GM12872 (cell line): ENCODE measurements around the gene PHF24.

Experiments
- TF ChIP-seq, protein P1 (sequence below): IDR thresholded peaks from 3 replicates; pipeline ENCODE4 v1.5.1; 2011; ENCODE audit warnings: low read depth, mild to moderate bottlenecking, low read length, moderate library complexity; ENCODE audit not compliant: insufficient read depth

PHF24 gene

DNA sequence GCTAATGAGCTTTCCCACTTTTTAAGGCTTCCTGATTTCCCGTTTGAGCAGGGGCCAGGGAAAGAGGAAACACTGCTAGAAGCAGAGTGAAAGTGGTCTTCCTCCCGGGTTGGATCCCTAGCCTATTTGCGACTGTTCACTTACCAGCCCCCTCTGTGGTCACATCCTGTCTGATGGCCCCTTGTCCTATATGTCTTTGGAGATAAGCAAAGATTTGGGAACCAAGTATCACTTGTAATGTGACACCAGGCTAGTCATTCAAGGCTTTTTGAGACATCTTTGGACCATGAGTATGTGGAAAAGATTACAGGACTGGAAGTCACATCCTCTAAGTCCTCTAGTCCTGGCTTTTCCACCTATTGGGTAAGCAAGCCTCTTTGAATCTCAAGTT is 37.6 kb downstream of the PHF24 start:
- TF ChIP-seq, protein P1, sequence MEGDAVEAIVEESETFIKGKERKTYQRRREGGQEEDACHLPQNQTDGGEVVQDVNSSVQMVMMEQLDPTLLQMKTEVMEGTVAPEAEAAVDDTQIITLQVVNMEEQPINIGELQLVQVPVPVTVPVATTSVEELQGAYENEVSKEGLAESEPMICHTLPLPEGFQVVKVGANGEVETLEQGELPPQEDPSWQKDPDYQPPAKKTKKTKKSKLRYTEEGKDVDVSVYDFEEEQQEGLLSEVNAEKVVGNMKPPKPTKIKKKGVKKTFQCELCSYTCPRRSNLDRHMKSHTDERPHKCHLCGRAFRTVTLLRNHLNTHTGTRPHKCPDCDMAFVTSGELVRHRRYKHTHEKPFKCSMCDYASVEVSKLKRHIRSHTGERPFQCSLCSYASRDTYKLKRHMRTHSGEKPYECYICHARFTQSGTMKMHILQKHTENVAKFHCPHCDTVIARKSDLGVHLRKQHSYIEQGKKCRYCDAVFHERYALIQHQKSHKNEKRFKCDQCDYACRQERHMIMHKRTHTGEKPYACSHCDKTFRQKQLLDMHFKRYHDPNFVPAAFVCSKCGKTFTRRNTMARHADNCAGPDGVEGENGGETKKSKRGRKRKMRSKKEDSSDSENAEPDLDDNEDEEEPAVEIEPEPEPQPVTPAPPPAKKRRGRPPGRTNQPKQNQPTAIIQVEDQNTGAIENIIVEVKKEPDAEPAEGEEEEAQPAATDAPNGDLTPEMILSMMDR = no peak

DNA sequence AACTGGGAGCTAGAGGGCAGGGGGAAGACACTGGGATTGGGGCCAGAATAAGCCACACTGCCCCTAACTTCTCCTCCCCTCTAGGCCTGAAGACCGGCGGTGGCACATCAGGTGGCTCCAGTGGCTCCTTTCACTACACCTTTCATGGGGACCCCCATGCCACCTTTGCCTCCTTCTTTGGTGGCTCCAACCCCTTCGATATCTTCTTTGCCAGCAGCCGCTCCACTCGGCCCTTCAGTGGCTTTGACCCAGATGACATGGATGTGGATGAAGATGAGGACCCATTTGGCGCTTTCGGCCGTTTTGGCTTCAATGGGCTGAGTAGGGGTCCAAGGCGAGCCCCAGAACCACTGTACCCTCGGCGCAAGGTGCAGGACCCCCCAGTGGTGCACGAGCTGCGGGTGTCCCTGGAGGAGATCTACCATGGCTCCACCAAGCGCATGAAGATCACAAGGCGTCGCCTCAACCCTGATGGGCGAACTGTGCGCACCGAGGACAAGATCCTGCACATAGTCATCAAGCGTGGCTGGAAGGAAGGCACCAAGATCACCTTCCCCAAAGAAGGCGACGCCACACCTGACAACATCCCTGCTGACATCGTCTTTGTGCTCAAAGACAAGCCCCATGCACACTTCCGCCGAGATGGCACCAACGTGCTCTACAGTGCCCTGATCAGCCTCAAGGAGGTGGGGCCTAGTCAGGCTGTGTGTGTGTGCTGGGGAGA is 38.3 kb downstream of the PHF24 start:
- TF ChIP-seq, protein P1 = no peak

DNA sequence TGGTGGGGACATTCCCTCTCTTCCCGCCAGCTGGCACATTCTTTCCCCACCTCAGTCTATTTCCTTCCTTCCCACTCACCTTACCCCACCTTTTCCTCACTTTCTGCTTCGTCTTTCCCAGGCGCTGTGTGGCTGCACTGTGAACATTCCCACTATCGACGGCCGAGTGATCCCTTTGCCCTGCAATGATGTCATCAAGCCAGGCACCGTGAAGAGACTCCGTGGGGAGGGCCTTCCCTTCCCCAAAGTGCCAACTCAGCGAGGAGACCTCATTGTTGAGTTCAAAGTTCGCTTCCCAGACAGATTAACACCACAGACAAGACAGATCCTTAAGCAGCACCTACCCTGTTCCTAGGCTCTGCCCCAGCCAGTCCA is 38.8 kb downstream of the PHF24 start:
- TF ChIP-seq, protein P1 = no peak

DNA sequence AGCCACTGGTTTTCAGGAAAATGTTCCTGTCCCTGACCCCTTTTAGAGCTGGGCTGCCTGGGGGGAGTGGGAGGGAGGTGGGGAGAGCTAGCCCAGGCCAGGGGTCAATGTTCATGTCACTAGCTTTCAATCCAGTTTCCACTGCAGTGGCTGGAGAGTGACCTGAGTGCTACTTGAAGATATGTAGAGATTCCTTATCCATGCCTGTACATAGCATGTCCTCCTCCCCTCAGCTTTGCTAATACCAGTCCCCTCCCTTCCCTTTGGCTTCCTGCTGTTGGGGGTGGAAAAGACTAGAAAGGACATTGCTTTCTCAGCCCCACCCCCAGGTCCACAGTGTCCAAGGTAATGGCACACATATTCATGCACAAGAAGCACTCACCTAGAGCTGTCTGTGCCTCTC is 39.3 kb downstream of the PHF24 start:
- TF ChIP-seq, protein P1 = no peak

DNA sequence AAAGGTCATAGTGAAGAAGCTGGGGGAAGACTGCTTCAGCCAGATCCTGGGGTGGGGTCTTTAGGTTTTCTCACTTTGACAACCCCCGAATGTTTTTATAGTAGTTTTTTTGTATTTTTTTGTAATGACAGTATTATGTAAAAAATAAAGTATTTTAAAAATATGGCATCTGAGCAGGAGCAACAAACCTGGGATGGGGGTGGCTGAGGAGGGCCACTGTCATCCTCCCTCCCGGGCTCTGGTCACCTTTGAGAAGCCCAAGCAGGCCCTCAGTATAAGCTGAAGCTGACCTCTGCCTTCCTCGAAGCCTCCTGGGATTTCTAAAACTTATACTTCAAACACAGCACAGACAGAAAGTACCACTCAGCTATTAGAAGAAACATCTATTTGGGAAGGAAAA is 40.2 kb downstream of the PHF24 start:
- TF ChIP-seq, protein P1 = no peak

DNA sequence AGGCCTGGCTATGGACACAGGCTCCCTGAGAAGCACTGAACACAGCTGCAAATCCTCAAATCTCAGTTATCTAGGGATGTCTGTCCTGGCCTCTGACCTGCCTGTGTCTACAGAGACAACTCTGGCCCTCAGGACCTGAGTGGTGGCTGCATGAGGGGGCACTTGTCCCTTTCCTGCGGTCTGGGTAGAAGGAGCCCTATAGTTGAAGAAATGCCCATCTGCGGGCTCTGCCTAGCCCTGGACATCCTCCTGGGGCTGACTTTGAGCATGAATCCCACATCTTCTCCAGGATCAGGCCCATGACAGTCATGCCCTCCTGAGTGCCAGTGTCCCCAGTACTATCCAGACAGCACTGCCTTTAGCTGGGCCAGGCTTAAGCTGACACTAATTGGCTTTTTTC is 41.5 kb downstream of the PHF24 start:
- TF ChIP-seq, protein P1 = no peak

DNA sequence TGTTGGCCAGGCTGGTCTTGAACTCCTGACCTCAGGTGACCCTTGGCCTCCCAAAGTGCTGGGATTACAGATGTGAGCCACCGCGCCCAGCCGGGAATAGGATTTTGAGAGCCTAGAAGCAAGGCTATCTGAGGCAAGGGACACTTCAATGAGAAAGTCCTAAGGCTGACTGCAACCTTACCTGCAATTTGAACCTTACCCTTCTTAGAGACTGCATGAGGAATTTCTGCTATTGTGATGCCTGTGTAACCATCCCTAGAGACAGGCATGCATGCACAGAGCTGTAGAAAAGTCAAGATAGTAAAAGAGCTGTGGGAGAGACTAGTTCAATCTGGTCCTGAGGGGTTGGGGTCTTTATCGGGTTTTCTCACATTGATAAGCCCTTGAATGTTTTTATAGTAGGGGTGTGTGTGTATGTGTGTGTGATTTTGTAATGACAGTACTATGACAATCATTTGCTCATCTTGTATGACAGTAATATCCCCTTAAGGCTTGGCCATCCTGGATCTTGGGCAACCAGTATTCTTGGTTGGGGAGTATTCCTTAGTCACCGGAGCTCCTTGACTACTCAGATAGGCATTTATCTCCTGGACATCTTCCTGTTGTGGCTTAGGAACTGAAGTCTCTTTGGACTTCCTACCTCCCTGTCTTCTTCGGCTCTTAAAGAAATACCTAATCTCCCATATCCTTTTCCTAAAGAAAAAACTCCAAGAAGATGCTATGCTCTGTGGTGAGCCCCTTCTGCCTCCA is 42.6 kb downstream of the PHF24 start:
- TF ChIP-seq, protein P1 = no peak
